GM23248 (cell line): ENCODE data around the gene POT1. TPM values are rescaled to one million over a fixed set of nuclear protein-coding genes. Genes with fewer than 3 reads are reported as not detected.

Source experiments
- DNase-seq: peaks from one replicate; pipeline ENCODE4 v3.0.0-alpha.2; 2015
- H2AFZ ChIP-seq: fragments of 200-600 bp; sonication (generic); 2 replicates; pipeline ENCODE4 v1.6.1; 2016; ENCODE audit warnings: antibody characterized with exemption
- H3F3A ChIP-seq: fragments of 200-600 bp; sonication (generic); 2 replicates; pipeline ENCODE4 v1.6.1; 2016; ENCODE audit warnings: mild to moderate bottlenecking, antibody characterized with exemption, mixed run types; ENCODE audit not compliant: insufficient read depth
- H3K27ac ChIP-seq: fragments of 200-600 bp; sonication (generic); 2 replicates; pipeline ENCODE4 v1.5.1; 2016; ENCODE audit warnings: mild to moderate bottlenecking
- H3K27me3 ChIP-seq: fragments of 200-600 bp; sonication (generic); replicated peaks from 2 replicates; pipeline ENCODE4 v1.6.1; 2016; ENCODE audit warnings: mild to moderate bottlenecking; ENCODE audit not compliant: insufficient read depth
- H3K36me3 ChIP-seq: fragments of 200-600 bp; sonication (generic); 2 replicates; pipeline ENCODE4 v1.6.1; 2016; ENCODE audit warnings: low read depth, mild to moderate bottlenecking
- H3K4me1 ChIP-seq: fragments of 200-600 bp; sonication (generic); 2 replicates; pipeline ENCODE4 v1.6.1; 2016; ENCODE audit warnings: mild to moderate bottlenecking; ENCODE audit not compliant: insufficient read depth
- H3K4me2 ChIP-seq: fragments of 200-600 bp; sonication (generic); one replicate; pipeline ENCODE4 v1.6.1; 2016; ENCODE audit warnings: mild to moderate bottlenecking; ENCODE audit not compliant: unreplicated experiment
- H3K4me3 ChIP-seq: fragments of 200-600 bp; sonication (generic); 2 replicates; pipeline ENCODE4 v1.5.1; 2016; ENCODE audit warnings: mild to moderate bottlenecking
- H3K79me2 ChIP-seq: fragments of 200-600 bp; sonication (generic); 2 replicates; pipeline ENCODE4 v1.6.1; 2016; ENCODE audit warnings: mild to moderate bottlenecking; ENCODE audit not compliant: insufficient read depth
- H3K9ac ChIP-seq: fragments of 200-600 bp; sonication (generic); 2 replicates; pipeline ENCODE4 v1.6.1; 2016; ENCODE audit warnings: mild to moderate bottlenecking
- H3K9me2 ChIP-seq: fragments of 200-600 bp; sonication (generic); 2 replicates; pipeline ENCODE4 v1.6.1; 2016; ENCODE audit warnings: mixed run types, mild to moderate bottlenecking, moderate library complexity; ENCODE audit not compliant: insufficient read depth
- H3K9me3 ChIP-seq: fragments of 200-600 bp; sonication (generic); one replicate; pipeline ENCODE4 v1.6.1; 2017; ENCODE audit warnings: low read depth
- H4K20me1 ChIP-seq: fragments of 200-600 bp; sonication (generic); 2 replicates; pipeline ENCODE4 v1.6.0; 2016; ENCODE audit not compliant: insufficient read depth
- EZH2 ChIP-seq: fragments of 200-600 bp; sonication (generic); IDR thresholded peaks from 2 replicates; pipeline ENCODE4 v1.6.1; 2018; ENCODE audit warnings: antibody characterized with exemption, mild to moderate bottlenecking; ENCODE audit not compliant: insufficient read depth, poor library complexity, severe bottlenecking
- EZH2phosphoT487 ChIP-seq: fragments of 200-600 bp; sonication (generic); IDR thresholded peaks from 2 replicates; pipeline ENCODE4 v1.6.1; 2018; ENCODE audit warnings: antibody characterized with exemption, moderate library complexity, mild to moderate bottlenecking, low read depth; ENCODE audit not compliant: insufficient read depth
- WGBS, 2 experiments: methylation state at CpG; one replicate each; pipeline ENCODE4 v1.1.6; 2015 to 2017; ENCODE audit warnings: low lambda C conversion rate in 2 of 2, low coverage in 1 of 2; ENCODE audit errors: missing lambda C conversion rate in 2 of 2; 5-methylcytosine and 5-hydroxymethylcytosine counted together
- in situ Hi-C: fragments of 300-500 bp; cut with MboI; formaldehyde crosslinking; loops from 2 replicates; pipeline ENCODE4 v1.15.0; 2020
- polyA plus RNA-seq: library from polyadenylated mRNA; unstranded; fragments of >200 nt; fragmentation: Nextera tagmentation; extraction: Ambion mirVana; gene quantifications from 2 replicates; pipeline ENCODE4 v1.2.1, GENCODE V29; 2016
- total RNA-seq: library from RNA; depleted of rRNA; stranded (reverse); fragments of >200 nt; shearing (Covaris generic); gene quantifications from 2 replicates; pipeline ENCODE4 v1.2.3, GENCODE V29; 2014

The POT1 gene
- total and polyA plus RNA-seq, 2 experiments from 2014 or later: 12.5 to 15.8 TPM

- no peak overlapping the region for H3K4me2 ChIP-seq
- WGBS, 2 experiments: 92 to 100% methylated on average over 2 of the region's 2 CpGs
- no peaks in the 10 kb centered on the region for H3F3A ChIP-seq
- H3K36me3 ChIP-seq: no peaks in the 10 kb centered on the region
- in situ Hi-C loops: no loop called here
- no peak overlapping the region for H3K4me3 ChIP-seq
- H3K79me2 ChIP-seq: peaks cover 84% of the 10 kb centered on the region
- H3K9me2 ChIP-seq: no peaks in the 10 kb centered on the region
- H3K27me3 ChIP-seq: no peaks in the 10 kb centered on the region
- H2AFZ ChIP-seq: no peak overlapping the region
- TF ChIP-seq EZH2 (no peak), EZH2phosphoT487 (no peak)
- no peak overlapping the region for H3K27ac ChIP-seq
- no peak for DNase-seq
- no peaks in the 10 kb centered on the region for H3K9me3 ChIP-seq
- H3K9ac ChIP-seq: no peak overlapping the region
- H3K4me1 ChIP-seq: no peaks in the 10 kb centered on the region
- no peaks in the 10 kb centered on the region for H4K20me1 ChIP-seq
Observed at GRCh38 chr7:124919841-124920240, 9.8 kb downstream of the POT1 start.

GRCh38 chr7:124918662-124919061 lies 11.0 kb downstream of the POT1 start:
- H3K79me2 ChIP-seq: peaks cover 73% of the 10 kb centered on the region
- no peaks in the 10 kb centered on the region for H3K9me3 ChIP-seq
- in situ Hi-C loops: no loop called here
- no peak overlapping the region for H2AFZ ChIP-seq
- no peaks in the 10 kb centered on the region for H3K4me1 ChIP-seq
- H3K4me3 ChIP-seq: no peak overlapping the region
- WGBS, 2 experiments: 97 to 98% methylated on average over 3 of the region's 3 CpGs
- H3K36me3 ChIP-seq: no peaks in the 10 kb centered on the region
- no peaks in the 10 kb centered on the region for H3K27me3 ChIP-seq
- no peak overlapping the region for H3K4me2 ChIP-seq
- no peaks in the 10 kb centered on the region for H4K20me1 ChIP-seq
- DNase-seq: no peak
- H3K9me2 ChIP-seq: no peaks in the 10 kb centered on the region
- no peak overlapping the region for H3K27ac ChIP-seq
- H3F3A ChIP-seq: no peaks in the 10 kb centered on the region
- no peak overlapping the region for H3K9ac ChIP-seq
- TF ChIP-seq EZH2: no peak
- no peak for TF ChIP-seq EZH2phosphoT487

GRCh38 chr7:124915242-124915641 lies 14.4 kb downstream of the POT1 start:
- Histone ChIP-seq H3K27ac (no peak overlapping the region), H2AFZ (no peak overlapping the region), H3K79me2 (peaks cover 38% of the 10 kb centered on the region), H3F3A (no peaks in the 10 kb centered on the region), H3K9me2 (no peaks in the 10 kb centered on the region), H4K20me1 (no peaks in the 10 kb centered on the region), H3K27me3 (no peaks in the 10 kb centered on the region), H3K4me1 (no peaks in the 10 kb centered on the region), H3K9ac (no peak overlapping the region), H3K4me2 (no peak overlapping the region), H3K36me3 (peaks cover 4% of the 10 kb centered on the region; the same call in 1 of the 2 replicates), H3K9me3 (no peaks in the 10 kb centered on the region), H3K4me3 (no peak overlapping the region)
- in situ Hi-C loops: no loop called here
- DNase-seq: no peak
- no peak for TF ChIP-seq EZH2
- TF ChIP-seq EZH2phosphoT487: no peak
- 93 to 100% methylated on average over 1 of the region's 1 CpG for WGBS, 2 experiments

GRCh38 chr7:124914298-124914697 lies 15.3 kb downstream of the POT1 start:
- Histone ChIP-seq H3K4me2 (no peak overlapping the region), H3K4me1 (no peaks in the 10 kb centered on the region), H3K27me3 (no peaks in the 10 kb centered on the region), H3K36me3 (peaks cover 7% of the 10 kb centered on the region; the same call in 1 of the 2 replicates), H3F3A (no peaks in the 10 kb centered on the region), H4K20me1 (no peaks in the 10 kb centered on the region), H3K4me3 (no peak overlapping the region), H2AFZ (no peak overlapping the region), H3K27ac (no peak overlapping the region), H3K9me2 (no peaks in the 10 kb centered on the region), H3K9ac (no peak overlapping the region), H3K79me2 (peaks cover 29% of the 10 kb centered on the region), H3K9me3 (no peaks in the 10 kb centered on the region)
- DNase-seq: no peak
- WGBS, 2 experiments: 100% methylated on average over 1 of the region's 1 CpG
- TF ChIP-seq EZH2 (no peak), EZH2phosphoT487 (no peak)
- in situ Hi-C loops: no loop called here

GRCh38 chr7:124912972-124913371 lies 16.7 kb downstream of the POT1 start:
- H3F3A ChIP-seq: no peaks in the 10 kb centered on the region
- peaks cover 6% of the 10 kb centered on the region; the same call in 1 of the 2 replicates for H3K4me1 ChIP-seq
- no peak overlapping the region for H2AFZ ChIP-seq
- H3K36me3 ChIP-seq: peaks cover 10% of the 10 kb centered on the region; the same call in 1 of the 2 replicates
- no peaks in the 10 kb centered on the region for H3K9me3 ChIP-seq
- H3K27ac ChIP-seq: no peak overlapping the region
- H3K4me3 ChIP-seq: no peak overlapping the region
- in situ Hi-C loops: no loop called here
- H3K4me2 ChIP-seq: no peak overlapping the region
- no peaks in the 10 kb centered on the region for H3K9me2 ChIP-seq
- peaks cover 28% of the 10 kb centered on the region for H3K79me2 ChIP-seq
- no peak for DNase-seq
- H4K20me1 ChIP-seq: no peaks in the 10 kb centered on the region
- TF ChIP-seq EZH2 (no peak), EZH2phosphoT487 (no peak)
- H3K9ac ChIP-seq: no peak overlapping the region
- H3K27me3 ChIP-seq: no peaks in the 10 kb centered on the region
- WGBS, 2 experiments: 96 to 98% methylated on average over 4 of the region's 4 CpGs
